Gastroesophageal sphincter (tissue), 3 donors: Measurements from ENCODE around the gene ZNF444.

Experiments used
- CTCF ChIP-seq, 4 experiments: fragments of 200-600 bp in 2 of 4; fragments of 450-650 bp in 2 of 4; sonication (generic) in 1 of 4; IDR thresholded peaks; one replicate each; pipeline ENCODE4 v1.5.1; 2017 to 2019; ENCODE audit warnings: antibody characterized with exemption in 4 of 4, mild to moderate bottlenecking in 2 of 4, moderate library complexity in 2 of 4
- EP300 ChIP-seq: sonication (generic); formaldehyde crosslinking; IDR thresholded peaks from one replicate; pipeline ENCODE4 v1.6.1; 2017; ENCODE audit warnings: antibody characterized with exemption, mild to moderate bottlenecking
- POLR2A ChIP-seq, 2 donors: fragments of 450-650 bp; IDR thresholded peaks; one replicate each; pipeline ENCODE4 v1.6.1; 2017; ENCODE audit warnings: antibody characterized with exemption in 2 of 2, mild to moderate bottlenecking in 2 of 2, moderate library complexity in 1 of 2
- POLR2AphosphoS5 ChIP-seq: sonication (generic); formaldehyde crosslinking; IDR thresholded peaks from one replicate; pipeline ENCODE4 v1.6.1; 2017; ENCODE audit warnings: antibody characterized with exemption

GRCh38 chr19:56161534-56161933 is 20.4 kb downstream of the ZNF444 start:
- TF ChIP-seq CTCF (IDR thresholded peaks at IDR 0.05) (no peak), EP300 (no peak), POLR2AphosphoS5 (no peak), POLR2A (IDR thresholded peaks at IDR 0.05) (no peak)
